Measurements from ENCODE around the gene ZBED5. TPM values are rescaled to one million over a fixed set of nuclear protein-coding genes. Genes with fewer than 3 reads are reported as not detected.

The ZBED5 gene
- total and polyA plus RNA-seq, 9 of the 15 experiments (the other 6 are each of a cell fraction or from before 2014, with no cell fraction given): 12.4 to 70.7 (median 26.8) TPM

- TF ChIP-seq E2F6 (IDR thresholded peaks at IDR 0.05; ENCODE audit: borderline replicate concordance in 1 of 2, extremely low read depth in 1 of 2, insufficient read depth in 1 of 2, insufficient read length in 1 of 2, low read depth in 1 of 2, low read length in 1 of 2, poor library complexity in 1 of 2, severe bottlenecking in 1 of 2) (peak; percentile 39 to 42), ZNF551 (CRISPR knock-in tag; IDR thresholded peaks at IDR 0.05) (no peak), SAP30 (IDR thresholded peaks at IDR 0.05; ENCODE audit: borderline replicate concordance, insufficient read depth, low read depth, low read length, poor library complexity, severe bottlenecking) (peak; percentile 58), HNRNPLL (IDR thresholded peaks at IDR 0.05; ENCODE audit: low read depth, low read length, poor library complexity, severe bottlenecking) (peak; percentile 73), REST (IDR thresholded peaks at IDR 0.05; ENCODE audit: borderline replicate concordance) (no peak; the same call in 1 of the 2 replicates), REST (CRISPR knock-in tag; IDR thresholded peaks at IDR 0.05; ENCODE audit: low read depth) (no peak), ZEB2 (IDR thresholded peaks at IDR 0.05) (peak; percentile 61; the same call in 1 of the 2 replicates), ETV6 (IDR thresholded peaks at IDR 0.05; ENCODE audit: borderline replicate concordance in 1 of 2, low read depth in 2 of 2, low read length in 1 of 2) (no peak; a peak in 1 of 4 replicates), ETV6 (CRISPR knock-in tag; IDR thresholded peaks at IDR 0.05; ENCODE audit: borderline replicate concordance) (no peak), ATF7 (IDR thresholded peaks at IDR 0.05) (peak; percentile 64), PKNOX1 (IDR thresholded peaks at IDR 0.05) (peak; percentile 99), HOXB6 (CRISPR knock-in tag; IDR thresholded peaks at IDR 0.05; ENCODE audit: borderline replicate concordance) (no peak), PRPF4 (IDR thresholded peaks at IDR 0.05; ENCODE audit: insufficient read depth, low read depth, low read length, poor library complexity, severe bottlenecking) (no peak), GATA2 (CRISPR knock-in tag; IDR thresholded peaks at IDR 0.05) (peak; percentile 71), ZNF586 (CRISPR knock-in tag; conservative IDR thresholded peaks at IDR 0.05) (no peak), TBP (optimal IDR thresholded peaks at IDR 0.05; ENCODE audit: low read depth, low read length) (peak; percentile 92), ESRRB (CRISPR knock-in tag; IDR thresholded peaks at IDR 0.05; ENCODE audit: borderline replicate concordance) (no peak)
Measured at GRCh38 chr11:10857709-10858438, at the start of gene ZBED5 (continued).
